Endothelial cell of umbilical vein (primary cell): ENCODE results near the gene ZNF79. TPM values are rescaled to one million over a fixed set of nuclear protein-coding genes. Genes with fewer than 3 reads are reported as not detected.

Experiments used
- BruUV-seq: library from RNA; stranded (reverse); fragments of 400-500 nt; replicated peaks from 2 replicates; lab custom pipeline; 2021; lab: Mats Ljungman, UMichigan
- CTCF ChIA-PET: fragments of 300-600, 350-600 bp; sonication (Branson Sonifier 250); formaldehyde crosslinking; loops from one replicate; lab custom pipeline; 2021; ENCODE audit warnings: antibody characterized with exemption, inconsistent platforms; lab: Charles Lee
- POLR2A ChIA-PET: fragments of 300-600, 350-600 bp; sonication (Branson Sonifier 250); formaldehyde crosslinking; loops from one replicate; lab custom pipeline; 2021; ENCODE audit warnings: antibody characterized with exemption, inconsistent platforms; lab: Charles Lee
- DNase-seq: peaks from one replicate; pipeline ENCODE4 v3.0.0-alpha.2; 2011; ENCODE audit warnings: low read depth, low spot score
- FAIRE-seq: peaks from 2 replicates; lab custom pipeline; 2011; peaks lifted over from hg19 to GRCh38; lab: Jason Lieb, UNC
- H2AFZ ChIP-seq: 2 replicates; pipeline ENCODE4 v1.6.0; 2012; ENCODE audit warnings: low read depth, low read length, control low read depth, inconsistent platforms
- H3K27ac ChIP-seq: 2 replicates; pipeline ENCODE4 v1.5.1; 2011; ENCODE audit warnings: low read depth, mild to moderate bottlenecking, control low read depth, low read length, moderate library complexity; ENCODE audit not compliant: insufficient read depth
- H3K27me3 ChIP-seq, 2 experiments: 2 replicates each; pipeline versions ENCODE4 v1.6.0 to v1.6.1; 2011; ENCODE audit warnings: low read length in 2 of 2, mixed read lengths in 1 of 2; ENCODE audit not compliant: control insufficient read depth in 2 of 2, insufficient read depth in 2 of 2
- H3K36me3 ChIP-seq, 2 experiments: 2 replicates in 1 of 2; 3 replicates in 1 of 2; pipeline ENCODE4 v1.5.1; 2011; ENCODE audit warnings: low read length in 2 of 2, mild to moderate bottlenecking in 1 of 2, moderate library complexity in 1 of 2; ENCODE audit not compliant: control insufficient read depth in 2 of 2, insufficient read depth in 2 of 2; ENCODE audit errors: extremely low read depth in 1 of 2
- H3K4me1 ChIP-seq: 3 replicates; pipeline ENCODE4 v1.5.1; 2011; ENCODE audit warnings: mild to moderate bottlenecking, low read length; ENCODE audit not compliant: control insufficient read depth, insufficient read depth; ENCODE audit errors: extremely low read depth
- H3K4me2 ChIP-seq: 2 replicates; pipeline ENCODE4 v1.6.1; 2011; ENCODE audit warnings: low read length, control low read depth, mixed read lengths; ENCODE audit not compliant: insufficient read depth
- H3K4me3 ChIP-seq, 3 experiments: fragments of 200-600 bp in 1 of 3; sonication (generic), shearing (Covaris generic) in 1 of 3; replicated peaks in 1 of 3; 2 replicates each; pipeline ENCODE4 v1.5.1; 2011 to 2016; ENCODE audit warnings: control low read depth in 3 of 3, low read length in 3 of 3, mild to moderate bottlenecking in 2 of 3, inconsistent platforms in 1 of 3, low read depth in 1 of 3, moderate library complexity in 1 of 3; ENCODE audit not compliant: insufficient read depth in 1 of 3
- H3K79me2 ChIP-seq: 2 replicates; pipeline ENCODE4 v1.6.0; 2012; ENCODE audit warnings: low read length, inconsistent platforms; ENCODE audit not compliant: control insufficient read depth, insufficient read depth
- H3K9ac ChIP-seq: replicated peaks from 2 replicates; pipeline ENCODE3; 2011; ENCODE audit warnings: low read length, control low read depth; ENCODE audit not compliant: insufficient read depth; ENCODE audit errors: extremely low read depth
- H3K9me1 ChIP-seq: replicated peaks from 3 replicates; pipeline ENCODE4 v1.6.0; 2011; ENCODE audit warnings: mild to moderate bottlenecking, low read length; ENCODE audit not compliant: control insufficient read depth, insufficient read depth; ENCODE audit errors: extremely low read depth
- H3K9me3 ChIP-seq: replicated peaks from 2 replicates; pipeline ENCODE4 v1.5.1; 2012; ENCODE audit warnings: low read length, inconsistent platforms; ENCODE audit not compliant: control insufficient read depth, insufficient read depth
- H4K20me1 ChIP-seq: replicated peaks from 2 replicates; pipeline ENCODE3; 2011; ENCODE audit warnings: mild to moderate bottlenecking, low read length; ENCODE audit not compliant: control insufficient read depth, insufficient read depth; ENCODE audit errors: extremely low read depth
- CTCF ChIP-seq, 2 donors: IDR thresholded peaks; 1 replicate in 1 of 2; 2 replicates in 1 of 2; pipeline ENCODE4 v1.5.1; 2011; ENCODE audit warnings: low read length in 2 of 2, mild to moderate bottlenecking in 2 of 2, moderate library complexity in 2 of 2, control low read depth in 1 of 2, inconsistent platforms in 1 of 2, low read depth in 1 of 2; ENCODE audit not compliant: insufficient read depth in 1 of 2; ENCODE audit errors: extremely low read depth in 1 of 2
- EZH2 ChIP-seq: IDR thresholded peaks from 2 replicates; pipeline ENCODE4 v1.6.1; 2012; ENCODE audit warnings: borderline replicate concordance, low read depth, mild to moderate bottlenecking, moderate library complexity, low read length, inconsistent platforms; ENCODE audit not compliant: severe bottlenecking
- FOS ChIP-seq: IDR thresholded peaks from 2 replicates; pipeline ENCODE4 v1.6.1; 2011; ENCODE audit warnings: mild to moderate bottlenecking, low read length, moderate library complexity, borderline replicate concordance; ENCODE audit not compliant: insufficient read depth
- GATA2 ChIP-seq: IDR thresholded peaks from 2 replicates; pipeline ENCODE4 v1.7.0; 2011; ENCODE audit warnings: low read depth, mild to moderate bottlenecking, moderate library complexity, mixed read lengths, low read length; ENCODE audit not compliant: insufficient read length, insufficient read depth
- JUN ChIP-seq: IDR thresholded peaks from 2 replicates; pipeline ENCODE4 v1.6.1; 2011; ENCODE audit warnings: borderline replicate concordance, low read depth; ENCODE audit not compliant: insufficient read length, insufficient read depth
- MYC ChIP-seq: IDR thresholded peaks from one replicate; pipeline ENCODE4 v1.6.1; 2011; ENCODE audit warnings: mild to moderate bottlenecking, low read depth, low read length
- POLR2A ChIP-seq: IDR thresholded peaks from 2 replicates; pipeline ENCODE4 v1.6.1; 2012; ENCODE audit warnings: low read depth, mild to moderate bottlenecking, control low read depth, low read length
- POLR2AphosphoS5 ChIP-seq: IDR thresholded peaks from 2 replicates; pipeline ENCODE4 v1.6.1; 2012; ENCODE audit warnings: low read depth, mild to moderate bottlenecking, control low read depth, low read length, moderate library complexity; ENCODE audit not compliant: insufficient read depth
- dilution Hi-C: fragments of 300-500 bp; cut with MboI; formaldehyde crosslinking; loops from one replicate; pipeline ENCODE4 v1.15.0; 2019; ENCODE audit warnings: low sequenced_read_pairs; ENCODE audit not compliant: extremely low pct_ligation_motif_present
- intact Hi-C: fragments of 100-400 bp; cut with micrococcal nuclease; formaldehyde crosslinking; loops from one replicate; pipeline ENCODE4 v1.10.0; 2022
- polyA plus RNA-seq, 4 experiments: library from polyadenylated mRNA; depleted of rRNA in 3 of 4; stranded (reverse) in 3 of 4; unstranded in 1 of 4; fragments of >200 nt; gene quantifications; 2 replicates each; pipeline versions ENCODE4 v1.2.1 to v1.2.3, GENCODE V29; 2011 to 2012; ENCODE audit warnings: missing spikeins in 1 of 4
- total RNA-seq: library from RNA; stranded (reverse); gene quantifications from 2 replicates; pipeline ENCODE4 v1.2.3, GENCODE V29; 2021
- TF ChIP-seq, protein P1 (sequence below): IDR thresholded peaks from 2 replicates; pipeline ENCODE4 v1.6.1; 2011; ENCODE audit not compliant: insufficient read depth, insufficient read length

Gene ZNF79
- total and polyA plus RNA-seq, 2 donors (not counting 3 experiments of a cell fraction or from before 2014, with no cell fraction given): 6.3 to 10.6 TPM

DNA sequence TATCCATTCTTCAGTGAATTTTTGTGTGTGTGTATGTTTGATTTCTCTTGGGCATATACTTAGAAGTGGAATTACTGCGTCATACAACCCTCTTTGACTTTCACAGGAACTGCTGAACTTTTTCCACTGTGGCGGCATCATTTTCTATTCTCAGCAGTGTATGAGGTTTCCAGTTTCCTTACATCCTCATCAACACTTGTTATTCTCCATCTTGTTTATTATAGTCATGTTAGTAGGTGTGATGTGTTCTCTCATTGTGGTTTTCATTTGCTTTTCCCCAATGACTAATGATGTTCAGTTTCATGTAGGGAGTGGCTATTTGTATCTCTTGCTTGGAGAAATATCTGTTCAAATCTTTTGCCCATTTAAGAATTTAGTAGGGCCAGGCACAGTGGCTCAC, 2.6 kb downstream of the ZNF79 start:
- DNase-seq (no peak), FAIRE-seq (no peak)
- peaks cover 25% of the 10 kb centered on the region for H3K4me1 ChIP-seq
- no peaks in the 10 kb centered on the region for H3K27me3 ChIP-seq
- H3K79me2 ChIP-seq: peaks cover 43% of the 10 kb centered on the region
- no peak overlapping the region for H3K27ac ChIP-seq
- H3K9me3 ChIP-seq: no peaks in the 10 kb centered on the region
- intact Hi-C loops: no loop called here
- no peak for TF ChIP-seq FOS
- no peak overlapping the region for H2AFZ ChIP-seq
- dilution Hi-C loops: no loop called here
- no peak overlapping the region for H3K4me3 ChIP-seq
- ChIA-PET POLR2A (no interaction called here), CTCF (no interaction called here)
- H3K4me2 ChIP-seq: no peak overlapping the region
- no peaks in the 10 kb centered on the region for H4K20me1 ChIP-seq
- BruUV-seq: no TSS peak
- no peak overlapping the region for H3K9ac ChIP-seq
- no peaks in the 10 kb centered on the region for H3K9me1 ChIP-seq
- peaks cover 2% of the 10 kb centered on the region in 2 experiments for H3K36me3 ChIP-seq

- no peaks in the 10 kb centered on the region for H3K27me3 ChIP-seq
- BruUV-seq: no TSS peak
- H3K4me2 ChIP-seq: no peak overlapping the region
- TF ChIP-seq GATA2: no peak
- TF ChIP-seq FOS: no peak
- TF ChIP-seq JUN: no peak
- no peak for TF ChIP-seq CTCF (IDR thresholded peaks at IDR 0.05; ENCODE audit: extremely low read depth in 1 of 2, insufficient read depth in 1 of 2, low read depth in 1 of 2, low read length in 2 of 2)
- no peak for TF ChIP-seq POLR2AphosphoS5
- TF ChIP-seq, protein P1, sequence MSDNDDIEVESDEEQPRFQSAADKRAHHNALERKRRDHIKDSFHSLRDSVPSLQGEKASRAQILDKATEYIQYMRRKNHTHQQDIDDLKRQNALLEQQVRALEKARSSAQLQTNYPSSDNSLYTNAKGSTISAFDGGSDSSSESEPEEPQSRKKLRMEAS: no peak
- no peak for TF ChIP-seq POLR2A
- TF ChIP-seq MYC: no peak
- TF ChIP-seq EZH2: no peak
- H2AFZ ChIP-seq: no peak overlapping the region
- ChIA-PET POLR2A (no interaction called here), CTCF (no interaction called here)
- no peaks in the 10 kb centered on the region for H3K9me1 ChIP-seq
- H3K9me3 ChIP-seq: no peaks in the 10 kb centered on the region
- H4K20me1 ChIP-seq: no peaks in the 10 kb centered on the region
- no peak for DNase-seq
- H3K9ac ChIP-seq: no peak overlapping the region
- H3K36me3 ChIP-seq: peaks cover 2% of the 10 kb centered on the region in 2 experiments
- no peak overlapping the region for H3K27ac ChIP-seq
- H3K4me1 ChIP-seq: peaks cover 15% of the 10 kb centered on the region
- peaks cover 38% of the 10 kb centered on the region for H3K79me2 ChIP-seq
- dilution Hi-C loops (no loop called here), intact Hi-C loops (no loop called here)
- no peak overlapping the region for H3K4me3 ChIP-seq
- FAIRE-seq: no peak
These were observed 4.2 kb downstream of the ZNF79 start for GRCh38 chr9:127428348-127428747.
